ENCODE results near the gene ASGR2. TPM values are rescaled to one million over a fixed set of nuclear protein-coding genes. Genes with fewer than 3 reads are reported as not detected.
A peak's percentile ranks its signal among the peaks of the same experiment; 100 is the strongest.
"Not testable (repeated sequence)": the region's sequence is repeated elsewhere in the genome, so short reads cannot be mapped to it uniquely, and the experiment has no call there.

The ASGR2 gene
- total RNA-seq, 3 donors from 2014 or later = 0.25 TPM; not detected in 2

GRCh38 chr17:7132511-7133094 is 18.0 kb upstream of the ASGR2 start:
- peak overlapping the region; percentile 47 for H3K4me3 Mint-ChIP-seq
- no peaks in the 10 kb centered on the region for H3K9me3 Mint-ChIP-seq
- DNase-seq = peak; percentile 40
- ATAC-seq = peak; percentile 97
- H3K36me3 Mint-ChIP-seq (ENCODE audit: insufficient read depth) = no peaks in the 10 kb centered on the region
- H3K4me1 Mint-ChIP-seq (ENCODE audit: low read depth) = peaks cover 28% of the 10 kb centered on the region
- peaks cover 6% of the 10 kb centered on the region for H3K27me3 Mint-ChIP-seq (ENCODE audit: low read depth)

GRCh38 chr17:7131423-7131791 is 16.8 kb upstream of the ASGR2 start:
- DNase-seq = no peak
- no peaks in the 10 kb centered on the region for H3K36me3 Mint-ChIP-seq (ENCODE audit: insufficient read depth)
- ATAC-seq = no peak
- no peak overlapping the region for H3K4me3 Mint-ChIP-seq
- peaks cover 28% of the 10 kb centered on the region for H3K4me1 Mint-ChIP-seq (ENCODE audit: low read depth)
- H3K27me3 Mint-ChIP-seq (ENCODE audit: low read depth) = no peaks in the 10 kb centered on the region
- no peaks in the 10 kb centered on the region for H3K9me3 Mint-ChIP-seq

- peaks cover 28% of the 10 kb centered on the region for H3K4me1 Mint-ChIP-seq (ENCODE audit: low read depth)
- H3K27me3 Mint-ChIP-seq (ENCODE audit: low read depth) = no peaks in the 10 kb centered on the region
- no peak for DNase-seq
- H3K4me3 Mint-ChIP-seq = no peak overlapping the region
- no peaks in the 10 kb centered on the region for H3K36me3 Mint-ChIP-seq (ENCODE audit: insufficient read depth)
- H3K9me3 Mint-ChIP-seq = no peaks in the 10 kb centered on the region
- no peak for ATAC-seq
Observed at GRCh38 chr17:7130621-7131422, 16.2 kb upstream of the ASGR2 start.

DNA sequence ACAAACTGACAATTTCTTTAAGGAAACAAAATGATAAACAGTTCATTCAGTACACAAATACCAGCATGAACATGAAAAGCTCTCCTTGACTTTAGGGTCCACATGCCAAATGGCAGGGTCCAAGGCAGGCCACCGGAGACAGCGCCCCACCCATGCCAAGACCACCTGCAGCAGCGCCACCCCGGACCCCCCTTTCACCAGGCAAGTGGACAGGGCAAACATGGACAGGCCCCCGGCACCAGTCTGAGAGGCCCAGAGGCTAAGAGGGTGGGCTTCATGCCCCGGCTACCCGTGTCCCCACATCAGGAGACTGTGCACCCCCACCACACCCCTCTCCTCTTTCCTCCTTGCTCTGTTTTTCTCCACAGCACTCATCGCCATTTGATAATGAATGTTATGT is 14.7 kb upstream of the ASGR2 start:
- peaks cover 24% of the 10 kb centered on the region for H3K4me1 Mint-ChIP-seq (ENCODE audit: low read depth)
- H3K4me3 Mint-ChIP-seq = no peak overlapping the region
- no peaks in the 10 kb centered on the region for H3K9me3 Mint-ChIP-seq
- no peaks in the 10 kb centered on the region for H3K27me3 Mint-ChIP-seq (ENCODE audit: low read depth)
- no peak for DNase-seq
- no peak for ATAC-seq
- H3K36me3 Mint-ChIP-seq (ENCODE audit: insufficient read depth) = no peaks in the 10 kb centered on the region

- Mint-ChIP-seq H3K9me3 (no peaks in the 10 kb centered on the region), H3K4me1 (ENCODE audit: low read depth) (peaks cover 18% of the 10 kb centered on the region), H3K36me3 (ENCODE audit: insufficient read depth) (no peaks in the 10 kb centered on the region), H3K4me3 (no peak overlapping the region), H3K27me3 (ENCODE audit: low read depth) (no peaks in the 10 kb centered on the region)
- ATAC-seq (no peak), DNase-seq (no peak)
Observed at GRCh38 chr17:7128160-7128559, 13.5 kb upstream of the ASGR2 start.

- H3K4me3 Mint-ChIP-seq; H3K9me3 Mint-ChIP-seq; H3K27me3 Mint-ChIP-seq (ENCODE audit: low read depth); DNase-seq; H3K36me3 Mint-ChIP-seq (ENCODE audit: insufficient read depth); ATAC-seq: not testable (repeated sequence)
- H3K4me1 Mint-ChIP-seq (ENCODE audit: low read depth) = peaks cover 13% of the 10 kb centered on the region
Observed at GRCh38 chr17:7127501-7127900, 12.9 kb upstream of the ASGR2 start.

DNA sequence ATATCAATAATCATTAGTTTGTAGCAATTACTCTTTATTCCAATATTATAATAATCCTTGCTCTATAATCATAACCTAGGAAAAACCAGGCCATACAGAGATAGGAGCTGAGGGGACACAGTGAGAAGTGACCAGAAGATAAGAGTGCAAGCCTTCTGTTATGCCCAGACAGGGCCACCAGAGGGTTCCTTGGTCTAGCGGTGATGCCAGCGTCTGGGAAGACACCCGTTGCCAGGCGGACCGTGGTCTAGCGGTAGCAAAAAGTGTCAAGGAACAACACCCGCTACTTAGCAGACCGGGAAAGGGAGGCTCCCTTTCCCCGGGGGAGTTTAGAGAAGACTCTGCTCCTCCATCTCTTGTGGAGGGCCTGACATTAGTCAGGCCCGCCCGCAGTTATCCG is 11.8 kb upstream of the ASGR2 start:
- not testable (repeated sequence) for H3K9me3 Mint-ChIP-seq; ATAC-seq; H3K27me3 Mint-ChIP-seq (ENCODE audit: low read depth); H3K36me3 Mint-ChIP-seq (ENCODE audit: insufficient read depth); DNase-seq; H3K4me1 Mint-ChIP-seq (ENCODE audit: low read depth); H3K4me3 Mint-ChIP-seq

DNA sequence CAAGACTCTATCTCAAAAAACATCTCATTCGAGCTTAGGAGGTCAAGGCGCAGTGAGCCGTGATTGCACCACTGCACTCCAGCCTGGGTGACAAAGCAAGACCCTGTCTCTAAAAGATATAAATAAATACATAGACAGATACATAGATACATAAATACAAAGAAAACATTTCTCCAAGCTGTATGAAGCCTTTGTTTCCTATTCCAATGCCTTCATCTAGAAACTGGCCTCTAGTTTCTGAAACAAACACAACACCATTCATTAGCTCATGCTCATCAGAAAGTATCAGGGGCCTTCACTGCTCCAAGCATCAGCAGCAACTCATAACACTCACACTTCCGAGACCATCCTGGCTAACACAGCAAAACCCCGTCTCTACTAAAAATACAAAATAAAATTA is 10.3 kb upstream of the ASGR2 start:
- Mint-ChIP-seq H3K36me3 (ENCODE audit: insufficient read depth) (no peaks in the 10 kb centered on the region), H3K4me3 (no peak overlapping the region), H3K27me3 (ENCODE audit: low read depth) (peaks cover 6% of the 10 kb centered on the region), H3K9me3 (no peaks in the 10 kb centered on the region), H3K4me1 (ENCODE audit: low read depth) (no peaks in the 10 kb centered on the region)
- ATAC-seq = no peak
- DNase-seq = no peak

- no peaks in the 10 kb centered on the region for H3K36me3 Mint-ChIP-seq (ENCODE audit: insufficient read depth)
- H3K9me3 Mint-ChIP-seq = no peaks in the 10 kb centered on the region
Observed at GRCh38 chr17:7123844-7124243, 9.2 kb upstream of the ASGR2 start.

DNA sequence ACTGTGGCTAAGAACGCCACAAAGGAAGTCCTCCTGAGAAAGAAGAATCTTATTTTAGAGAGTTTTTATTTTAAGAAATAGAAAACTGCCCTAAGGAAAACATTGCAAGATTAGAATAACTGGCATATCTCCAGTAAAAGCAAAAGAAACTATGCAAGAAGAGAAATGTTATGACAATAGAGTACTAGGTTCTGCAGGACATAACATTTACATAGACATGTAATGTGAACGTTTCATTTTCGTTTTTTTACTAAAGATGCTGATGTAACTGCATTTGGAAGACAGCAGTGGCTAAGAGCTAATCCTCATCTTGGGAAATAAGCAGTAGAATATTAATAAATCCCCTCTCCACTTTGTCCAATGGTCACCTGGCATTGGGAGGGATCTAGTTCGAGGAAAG is 7.8 kb upstream of the ASGR2 start:
- H3K9me3 Mint-ChIP-seq = no peaks in the 10 kb centered on the region
- H3K4me1 Mint-ChIP-seq (ENCODE audit: low read depth) = no peaks in the 10 kb centered on the region
- no peaks in the 10 kb centered on the region for H3K36me3 Mint-ChIP-seq (ENCODE audit: insufficient read depth)
- H3K27me3 Mint-ChIP-seq (ENCODE audit: low read depth) = peaks cover 14% of the 10 kb centered on the region
- no peak for ATAC-seq
- no peak for DNase-seq
- H3K4me3 Mint-ChIP-seq = no peak overlapping the region

More at GRCh38 chr17:7123844-7124243, 9.2 kb upstream of the ASGR2 start:
- DNase-seq (no peak), ATAC-seq (no peak)
- Mint-ChIP-seq H3K4me3 (no peak overlapping the region), H3K4me1 (ENCODE audit: low read depth) (no peaks in the 10 kb centered on the region), H3K27me3 (ENCODE audit: low read depth) (peaks cover 14% of the 10 kb centered on the region)

- H3K9me3 Mint-ChIP-seq; DNase-seq; ATAC-seq; H3K36me3 Mint-ChIP-seq (ENCODE audit: insufficient read depth); H3K4me1 Mint-ChIP-seq (ENCODE audit: low read depth); H3K4me3 Mint-ChIP-seq: not testable (repeated sequence)
- peaks cover 14% of the 10 kb centered on the region for H3K27me3 Mint-ChIP-seq (ENCODE audit: low read depth)
Observed at GRCh38 chr17:7120635-7121034, 6.0 kb upstream of the ASGR2 start.

- Mint-ChIP-seq H3K4me1 (ENCODE audit: low read depth) (no peaks in the 10 kb centered on the region), H3K27me3 (ENCODE audit: low read depth) (peaks cover 14% of the 10 kb centered on the region), H3K4me3 (no peak overlapping the region), H3K36me3 (ENCODE audit: insufficient read depth) (no peaks in the 10 kb centered on the region), H3K9me3 (no peaks in the 10 kb centered on the region)
- no peak for DNase-seq
- ATAC-seq = no peak
Observed at GRCh38 chr17:7120123-7120522, 5.5 kb upstream of the ASGR2 start.

- DNase-seq (no peak), ATAC-seq (no peak)
- Mint-ChIP-seq H3K4me3 (no peak overlapping the region), H3K4me1 (ENCODE audit: low read depth) (no peaks in the 10 kb centered on the region), H3K36me3 (ENCODE audit: insufficient read depth) (no peaks in the 10 kb centered on the region), H3K27me3 (ENCODE audit: low read depth) (peaks cover 14% of the 10 kb centered on the region), H3K9me3 (no peaks in the 10 kb centered on the region)
Observed at GRCh38 chr17:7119314-7119713, 4.7 kb upstream of the ASGR2 start.

DNA sequence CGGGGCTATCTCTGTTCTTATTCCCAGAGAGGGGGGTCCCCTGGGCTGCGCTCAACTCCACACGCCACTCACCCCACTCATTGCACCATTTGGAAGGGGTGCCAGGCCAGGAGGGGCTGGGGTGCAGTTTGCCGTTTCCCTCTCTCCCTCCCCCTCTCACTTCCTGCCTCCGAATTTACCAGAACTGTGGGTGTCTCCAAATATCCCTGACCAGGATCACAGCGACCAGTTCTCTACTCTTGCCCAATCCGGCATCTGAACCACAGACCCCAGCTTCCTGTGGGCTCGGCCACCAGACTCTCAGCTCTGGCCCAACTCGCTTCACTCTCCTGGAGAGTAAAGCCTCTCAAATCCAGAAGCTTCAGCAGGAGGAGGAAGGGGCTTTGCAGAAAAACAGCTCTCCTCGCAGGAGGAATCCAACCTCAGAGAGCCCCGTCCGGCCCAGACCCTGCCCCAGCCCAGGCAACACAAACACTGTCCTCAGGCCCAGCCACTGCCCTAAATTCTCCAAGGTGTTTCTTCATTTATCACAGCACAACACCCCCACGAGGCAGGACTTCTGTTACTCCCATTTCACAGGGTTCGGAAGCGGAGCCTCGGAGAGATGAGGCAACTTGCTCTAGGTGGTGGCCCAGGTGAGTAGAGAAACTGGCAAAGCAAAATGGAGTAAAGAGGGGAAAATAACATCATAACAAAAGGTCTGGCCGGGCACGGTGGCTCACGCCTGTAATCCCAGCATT is 423 bp upstream of the ASGR2 start:
- peaks cover 2% of the 10 kb centered on the region for H3K4me1 Mint-ChIP-seq (ENCODE audit: low read depth)
- H3K9me3 Mint-ChIP-seq = no peaks in the 10 kb centered on the region
- no peak overlapping the region for H3K4me3 Mint-ChIP-seq
- ATAC-seq (no peak), DNase-seq (no peak)
- no peaks in the 10 kb centered on the region for H3K36me3 Mint-ChIP-seq (ENCODE audit: insufficient read depth)
- peaks cover 10% of the 10 kb centered on the region for H3K27me3 Mint-ChIP-seq (ENCODE audit: low read depth)
